SW 1271 (cell line): ENCODE data around the gene TMEM161B.
"Not testable (repeated sequence)": the region's sequence is repeated elsewhere in the genome, so short reads cannot be mapped to it uniquely, and the experiment has no call there.

ENCODE experiments used
- DNase-seq, 2 experiments: peaks; one replicate each; lab custom pipeline; 2025; lab: John Stamatoyannopoulos, UW

Gene TMEM161B

DNA sequence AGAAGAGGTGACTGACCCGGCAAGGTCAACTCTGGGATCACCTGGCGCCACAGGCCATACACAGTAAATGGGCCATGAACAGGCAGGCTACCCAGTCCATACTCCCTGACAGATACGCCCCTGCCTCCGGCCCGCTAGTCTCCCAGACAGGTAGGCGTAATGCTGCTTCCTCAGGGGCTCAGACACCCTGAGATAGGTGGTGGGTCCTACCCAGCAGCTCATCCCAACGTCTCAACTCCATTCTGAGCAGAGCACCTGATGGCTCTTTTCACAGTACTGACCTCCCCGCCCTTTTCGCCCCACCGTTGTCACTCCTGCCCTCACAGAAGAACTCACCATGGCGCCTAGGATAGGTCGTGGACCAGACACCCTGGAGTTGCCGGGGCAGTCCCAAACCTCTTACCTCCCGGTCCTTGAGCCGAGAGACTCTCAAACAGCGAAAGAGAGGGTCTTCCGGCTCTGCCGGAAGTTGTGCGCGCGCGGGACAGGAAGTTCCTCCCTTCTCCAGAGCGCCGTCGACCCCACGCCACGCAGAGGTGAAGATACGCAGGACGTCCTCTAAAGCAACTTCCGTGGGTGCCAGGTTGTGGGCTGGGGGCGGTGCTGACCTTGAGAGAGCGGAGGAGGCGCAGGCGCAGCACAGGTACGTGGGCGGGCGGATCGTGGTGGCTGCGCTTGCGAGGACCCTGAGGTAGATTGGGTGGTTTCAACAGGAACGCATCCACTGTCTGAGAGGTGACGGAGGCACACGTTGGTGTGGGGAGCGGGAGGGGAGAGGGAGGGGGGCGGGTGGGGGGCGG is at the start of gene TMEM161B:
Gene TMEM161B (minus strand): TSS at position 461 of the 800 bp plus-strand sequence. CDS start 122 bp downstream, at position 339.
- peak; percentile 93 to 98 for DNase-seq

GRCh38 chr5:88304356-88304755 is 35.7 kb upstream of the TMEM161B start:
- no peak for DNase-seq

GRCh38 chr5:88298425-88298824 is 29.8 kb upstream of the TMEM161B start:
- DNase-seq, result no peak

DNA sequence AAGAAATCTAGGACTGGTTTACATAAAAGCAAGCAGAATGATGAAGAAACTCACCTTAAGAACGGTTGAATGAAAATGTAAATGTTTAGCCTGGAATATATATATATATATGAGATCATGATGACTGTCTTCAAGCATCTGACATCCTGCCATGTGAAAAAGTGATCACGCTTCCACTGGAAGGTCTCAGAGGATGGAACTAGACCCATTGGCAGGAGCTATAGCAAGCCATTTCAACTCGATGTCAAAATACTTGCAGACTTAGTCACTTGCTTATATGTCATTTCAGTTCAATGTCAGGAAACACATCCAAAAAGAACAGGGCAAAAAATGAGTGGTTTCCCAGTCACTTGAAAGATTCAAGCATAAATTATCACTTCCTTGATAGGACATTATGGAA is 22.2 kb upstream of the TMEM161B start:
- DNase-seq, result no peak

- no peak for DNase-seq
Observed at GRCh38 chr5:88288528-88289197, 20.0 kb upstream of the TMEM161B start.

DNA sequence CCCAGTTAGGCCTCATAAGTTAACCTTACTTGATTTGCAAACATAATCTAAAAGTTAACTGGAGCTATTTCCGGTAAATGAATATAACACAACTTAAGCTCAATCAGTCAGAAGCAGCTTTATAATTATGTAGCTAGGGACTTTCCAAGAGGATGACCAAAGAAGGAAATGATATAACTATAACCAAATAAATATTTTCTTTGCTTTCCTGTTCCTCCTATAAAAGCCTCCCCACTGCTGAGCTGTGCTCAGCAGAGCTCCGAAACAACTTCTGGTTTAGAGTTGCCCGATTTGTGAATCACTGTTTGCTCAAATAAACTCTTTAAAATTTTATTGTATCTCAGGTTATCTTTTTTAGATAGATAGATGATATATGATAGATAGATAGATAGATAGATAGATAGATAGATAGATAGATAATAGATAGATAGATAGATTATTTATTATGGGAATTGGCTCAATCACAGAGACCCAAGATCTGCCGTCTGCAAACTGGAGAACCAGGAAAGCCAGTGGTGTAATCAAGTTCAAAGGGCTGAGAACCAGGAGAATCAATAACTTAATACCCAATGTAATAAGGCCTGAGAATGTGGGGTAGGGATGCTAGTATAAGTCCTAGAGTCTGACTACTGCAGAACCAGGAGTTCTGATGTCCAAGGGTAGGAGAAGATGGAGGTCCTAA is 19.3 kb upstream of the TMEM161B start:
- no peak for DNase-seq

DNA sequence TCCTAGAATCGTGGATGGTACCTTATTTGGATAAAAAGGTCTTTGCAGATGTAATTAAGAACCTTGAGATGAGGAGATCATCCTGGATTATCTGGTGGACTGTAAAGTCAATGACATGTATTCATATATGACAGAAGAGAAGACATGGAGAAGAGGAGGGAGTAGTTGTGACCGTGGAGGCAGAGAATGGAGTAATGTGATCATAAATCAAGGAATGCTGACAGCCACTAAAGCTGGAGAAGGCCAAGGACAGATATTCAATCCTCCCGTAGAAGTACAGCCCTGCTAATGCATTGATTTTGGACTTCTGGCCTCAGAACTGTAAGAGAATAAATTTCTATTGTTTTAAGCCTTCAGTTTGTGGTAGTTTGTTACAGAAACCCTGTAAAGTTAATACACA is 18.7 kb upstream of the TMEM161B start:
- DNase-seq, result no peak

- DNase-seq, result no peak
Observed at GRCh38 chr5:88283690-88284089, 15.0 kb upstream of the TMEM161B start.

DNA sequence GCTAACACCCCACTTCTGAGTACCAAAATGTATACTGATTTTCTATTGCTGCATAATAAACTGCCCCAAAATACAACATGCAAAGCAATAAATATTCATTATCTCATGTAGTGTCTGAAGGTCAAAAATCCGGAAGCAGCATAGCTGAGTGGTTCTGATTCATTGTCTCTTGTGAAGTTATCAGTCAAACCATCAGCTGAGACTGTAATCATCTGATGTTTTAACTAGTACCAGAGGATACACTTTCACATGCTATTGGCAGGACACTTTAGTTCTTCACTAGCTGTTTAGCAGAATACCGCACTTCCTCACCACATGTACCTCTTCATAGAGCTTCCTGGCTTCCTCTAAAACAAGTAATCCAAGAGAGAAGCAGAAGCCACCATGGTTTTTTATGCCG is 12.7 kb upstream of the TMEM161B start:
- DNase-seq, result no peak

- DNase-seq, result no peak
Observed at GRCh38 chr5:88279584-88279983, 10.9 kb upstream of the TMEM161B start.

DNA sequence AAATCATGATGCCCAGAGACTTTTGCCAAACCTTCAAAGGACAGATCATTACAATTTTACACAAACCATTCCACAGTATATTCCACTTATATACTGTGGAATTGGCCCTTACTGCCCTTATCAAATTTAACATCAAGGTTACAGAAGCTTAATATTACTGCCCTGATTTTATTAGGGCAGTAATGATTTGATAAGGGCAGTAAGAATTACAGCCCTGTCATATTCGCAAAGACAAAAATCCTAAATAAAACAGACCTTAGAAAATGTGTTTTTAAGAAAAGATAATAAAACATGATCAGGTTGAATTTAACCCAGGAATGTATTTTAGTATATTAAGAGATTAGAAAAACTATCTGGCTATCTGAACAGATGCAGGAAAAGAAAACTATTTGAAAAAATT is 7.7 kb upstream of the TMEM161B start:
- DNase-seq, result no peak

DNA sequence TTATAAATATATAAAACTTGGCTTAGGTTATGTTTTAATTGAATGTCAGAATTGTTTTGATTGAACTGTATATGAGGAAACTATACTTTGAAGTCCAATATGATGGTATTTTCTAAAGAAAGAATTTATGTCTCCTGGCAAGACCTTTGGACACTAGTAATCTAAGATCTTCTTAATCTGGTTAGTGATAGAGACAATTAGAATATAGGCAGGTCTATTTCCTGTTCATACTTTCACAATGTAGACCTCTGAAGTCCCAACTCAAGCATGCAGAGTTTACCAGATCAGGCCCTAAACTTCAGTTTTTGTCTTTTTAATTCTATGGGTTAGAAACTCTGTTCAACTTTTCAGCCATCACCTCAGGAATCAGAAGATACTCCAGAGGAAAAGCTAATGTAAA is 6.9 kb upstream of the TMEM161B start:
- no peak for DNase-seq

- DNase-seq, result peak in 1 of 2 experiments; percentile 60
Observed at GRCh38 chr5:88269222-88269771, 652 bp upstream of the TMEM161B start.

DNA sequence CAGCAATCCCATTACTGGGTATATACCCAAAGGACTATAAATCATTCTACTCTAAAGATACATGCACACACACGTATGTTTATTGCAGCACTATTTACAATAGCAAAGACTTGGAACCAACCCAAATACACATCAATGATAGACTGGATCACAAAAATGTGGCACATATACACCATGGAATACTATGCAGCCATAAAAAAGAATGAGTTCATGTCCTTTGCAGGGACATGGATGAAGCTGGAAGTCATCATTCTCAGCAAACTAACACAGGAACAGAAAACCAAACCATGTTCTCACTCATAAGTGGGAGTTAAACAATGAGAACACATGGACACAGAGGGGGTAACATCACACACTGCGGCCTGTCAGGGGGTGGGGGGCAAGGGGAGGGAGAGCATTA is 4.1 kb downstream of the TMEM161B start:
- DNase-seq, result not testable (repeated sequence)

DNA sequence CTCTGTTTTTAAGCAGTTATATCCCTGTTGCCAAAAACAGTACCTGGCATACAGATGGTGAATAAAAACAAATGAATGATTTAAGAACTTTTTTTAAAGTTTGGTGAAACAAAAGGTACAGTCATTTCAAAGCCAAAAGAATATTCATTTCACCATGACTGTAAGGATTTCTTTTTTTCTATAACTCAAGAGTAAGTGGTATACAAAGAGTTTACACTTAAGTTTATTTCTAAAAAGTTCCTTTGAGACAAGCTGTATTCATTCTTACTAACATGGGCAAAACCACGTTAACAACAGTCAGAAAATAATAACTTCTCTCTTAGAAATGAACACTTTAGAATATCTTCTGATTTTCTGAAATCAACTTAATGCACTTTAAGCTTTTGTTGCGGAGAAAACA is 5.3 kb downstream of the TMEM161B start:
- DNase-seq, result no peak

- DNase-seq, result no peak
Observed at GRCh38 chr5:88262116-88262515, 6.5 kb downstream of the TMEM161B start.

- DNase-seq, result no peak
Observed at GRCh38 chr5:88258636-88259035, 10.0 kb downstream of the TMEM161B start.

- no peak for DNase-seq
Observed at GRCh38 chr5:88256872-88257271, 11.8 kb downstream of the TMEM161B start.

DNA sequence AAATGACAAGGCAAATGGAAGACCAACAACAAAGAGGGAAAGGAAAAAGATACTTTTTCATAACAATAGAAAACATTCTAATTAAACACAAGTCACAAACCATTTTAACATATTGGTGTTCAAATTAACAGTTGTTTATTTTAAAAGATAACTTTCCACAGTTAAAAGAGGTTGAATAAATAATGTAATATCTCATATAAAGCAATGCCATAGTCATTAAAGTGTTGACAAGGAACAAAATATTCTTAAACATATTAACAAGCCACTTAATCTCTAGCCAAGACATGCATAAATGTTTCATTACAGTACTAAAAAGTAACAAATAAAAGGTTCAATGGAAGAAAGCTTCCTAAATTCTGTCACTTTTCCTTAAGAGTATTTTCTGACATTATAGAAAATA is 12.6 kb downstream of the TMEM161B start:
- DNase-seq, result no peak

- no peak for DNase-seq
Observed at GRCh38 chr5:88254320-88254719, 14.3 kb downstream of the TMEM161B start.

DNA sequence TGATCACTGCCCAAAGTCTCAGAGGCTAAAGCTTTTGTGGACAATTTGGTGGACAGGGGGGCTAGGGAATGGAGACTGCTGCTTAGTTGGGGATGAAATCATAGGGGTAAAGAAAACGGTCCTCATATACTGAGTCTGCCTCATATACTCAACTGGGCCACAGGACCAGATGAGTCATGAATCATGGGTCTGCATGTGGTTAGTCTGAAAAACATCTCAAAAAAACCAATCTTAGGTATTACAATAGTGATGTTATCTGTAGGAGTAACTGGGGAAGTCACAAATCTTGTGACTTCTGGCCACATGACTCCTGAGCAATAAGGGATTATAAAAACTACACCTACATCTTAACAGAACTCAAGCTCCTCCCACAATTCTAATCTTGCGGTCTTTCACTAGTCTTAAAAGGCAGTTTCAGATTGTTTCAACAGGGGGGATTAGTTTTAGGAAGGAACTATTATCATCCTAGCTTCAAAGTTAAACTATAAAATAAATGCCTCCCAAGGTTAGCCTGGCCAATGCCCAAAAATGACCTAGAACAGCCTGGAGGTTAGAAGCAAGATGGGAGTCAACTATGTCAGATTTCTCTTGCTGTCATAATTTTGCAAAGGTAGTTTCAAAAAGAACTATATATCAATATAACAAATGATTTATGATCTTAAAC is 17.5 kb downstream of the TMEM161B start:
- no peak for DNase-seq

DNA sequence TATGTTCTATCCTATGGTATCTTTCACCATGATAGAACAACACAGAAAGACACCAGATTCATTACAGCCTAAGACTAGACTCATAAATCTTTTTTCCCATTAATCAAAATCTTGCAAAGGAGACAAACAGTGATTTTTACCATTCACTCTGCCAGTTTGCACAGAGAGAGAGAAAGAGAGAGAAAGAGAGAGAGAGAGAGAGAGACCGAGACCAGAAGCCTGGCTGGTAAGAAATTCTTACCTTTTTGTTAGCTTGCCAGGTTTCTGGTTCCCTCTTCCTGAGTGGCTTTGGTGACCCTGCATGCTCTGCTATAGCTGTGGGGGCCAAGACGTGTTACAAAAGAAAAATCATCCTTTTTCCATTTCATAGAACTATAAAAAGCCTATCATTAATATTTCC is 18.6 kb downstream of the TMEM161B start:
- DNase-seq, result no peak
